IMR-90 (cell line): ENCODE data around the gene KRIT1. TPM values are rescaled to one million over a fixed set of nuclear protein-coding genes. Genes with fewer than 3 reads are reported as not detected.

Experiments used
- ATAC-seq: fragments of 200-7000 bp; cut with Tn5 transposase; 2 replicates; pipeline ENCODE4 v1.9.1; 2020; ENCODE audit warnings: low read depth, mild to moderate bottlenecking, moderate library complexity
- BruUV-seq: library from RNA; stranded (reverse); fragments of 400-500 nt; replicated peaks from 2 replicates; lab custom pipeline; 2021; lab: Mats Ljungman, UMichigan
- CTCF ChIA-PET: fragments of 300-600 bp; formaldehyde crosslinking; extraction: SDS; loops from one replicate; lab custom pipeline; 2021; ENCODE audit warnings: antibody characterized with exemption; lab: Yijun Ruan, JAX
- POLR2A ChIA-PET: fragments of 300-600 bp; sonication (Branson Sonifier 250); formaldehyde crosslinking; loops from one replicate; lab custom pipeline; 2022; ENCODE audit warnings: antibody characterized with exemption; ENCODE audit not compliant: unreplicated experiment; lab: Charles Lee
- DNase-seq: peaks from one replicate; pipeline ENCODE4 v3.0.0; 2013
- H2AFZ ChIP-seq: replicated peaks from 2 replicates; pipeline ENCODE3; 2013; ENCODE audit warnings: low read length, mild to moderate bottlenecking; ENCODE audit not compliant: poor library complexity
- H2AK5ac ChIP-seq: 2 replicates; pipeline ENCODE4 v1.6.1; 2013; ENCODE audit warnings: low read depth, low read length, inconsistent platforms
- H2AK9ac ChIP-seq: replicated peaks from 2 replicates; pipeline ENCODE3; 2013; ENCODE audit warnings: mild to moderate bottlenecking, low read depth, low read length, moderate library complexity; ENCODE audit not compliant: poor library complexity
- H2BK120ac ChIP-seq: 2 replicates; pipeline ENCODE4 v1.6.1; 2013; ENCODE audit warnings: low read depth, low read length, inconsistent platforms
- H2BK15ac ChIP-seq: 3 replicates; pipeline ENCODE4 v1.6.1; 2013; ENCODE audit warnings: low read depth, low read length, inconsistent platforms
- H2BK20ac ChIP-seq: 2 replicates; pipeline ENCODE4 v1.6.1; 2013; ENCODE audit warnings: low read depth, mild to moderate bottlenecking, inconsistent platforms, low read length, moderate library complexity
- H2BK5ac ChIP-seq: 2 replicates; pipeline ENCODE4 v1.6.1; 2013; ENCODE audit warnings: mild to moderate bottlenecking, low read depth, low read length, inconsistent platforms; ENCODE audit not compliant: poor library complexity, severe bottlenecking
- H3K14ac ChIP-seq: replicated peaks from 2 replicates; pipeline ENCODE4 v1.6.1; 2013; ENCODE audit warnings: low read depth, low read length, inconsistent platforms
- H3K18ac ChIP-seq: 2 replicates; pipeline ENCODE4 v1.6.1; 2013; ENCODE audit warnings: low read depth, low read length, control low read depth
- H3K23ac ChIP-seq: 2 replicates; pipeline ENCODE4 v1.6.1; 2013; ENCODE audit warnings: low read depth, low read length, inconsistent platforms
- H3K27ac ChIP-seq: 2 replicates; pipeline ENCODE4 v1.5.1; 2013; ENCODE audit warnings: mild to moderate bottlenecking, control low read depth, low read length; ENCODE audit not compliant: insufficient read depth
- H3K27me3 ChIP-seq: 2 replicates; pipeline ENCODE4 v1.6.1; 2013; ENCODE audit warnings: low read length; ENCODE audit not compliant: control insufficient read depth, insufficient read depth
- H3K36me3 ChIP-seq: 2 replicates; pipeline ENCODE4 v1.6.1; 2013; ENCODE audit warnings: low read length, mixed read lengths; ENCODE audit not compliant: control insufficient read depth, insufficient read depth
- H3K4ac ChIP-seq: 2 replicates; pipeline ENCODE4 v1.6.1; 2013; ENCODE audit warnings: low read depth, low read length, inconsistent platforms
- H3K4me1 ChIP-seq: 2 replicates; pipeline ENCODE4 v1.6.1; 2013; ENCODE audit warnings: low read length, mixed read lengths; ENCODE audit not compliant: control insufficient read depth, insufficient read depth
- H3K4me2 ChIP-seq: 2 replicates; pipeline ENCODE4 v1.6.1; 2013; ENCODE audit warnings: low read depth, mild to moderate bottlenecking, control low read depth, low read length, moderate library complexity
- H3K4me3 ChIP-seq: 2 replicates; pipeline ENCODE4 v1.5.1; 2013; ENCODE audit warnings: low read depth, mild to moderate bottlenecking, control low read depth, low read length, moderate library complexity; ENCODE audit not compliant: insufficient read depth
- H3K56ac ChIP-seq: 2 replicates; pipeline ENCODE4 v1.6.1; 2013; ENCODE audit warnings: low read length, inconsistent platforms; ENCODE audit not compliant: insufficient read depth; ENCODE audit errors: extremely low read depth
- H3K79me1 ChIP-seq, 2 experiments: 2 replicates each; pipeline ENCODE4 v1.6.1; 2013; ENCODE audit warnings: low read length in 2 of 2, inconsistent platforms in 1 of 2, low read depth in 1 of 2
- H3K9ac ChIP-seq: 2 replicates; pipeline ENCODE4 v1.6.1; 2013; ENCODE audit warnings: low read depth, low read length, control low read depth
- H3K9me1 ChIP-seq: 2 replicates; pipeline ENCODE4 v1.6.1; 2013; ENCODE audit warnings: low read length, inconsistent platforms; ENCODE audit not compliant: insufficient read depth
- H3K9me3 ChIP-seq: 2 replicates; pipeline ENCODE4 v1.6.1; 2013; ENCODE audit warnings: low read length; ENCODE audit not compliant: control insufficient read depth, insufficient read depth
- H4K20me1 ChIP-seq: 2 replicates; pipeline ENCODE4 v1.6.1; 2013; ENCODE audit warnings: low read length, inconsistent platforms; ENCODE audit not compliant: insufficient read depth
- H4K5ac ChIP-seq: 2 replicates; pipeline ENCODE4 v1.6.1; 2013; ENCODE audit warnings: mild to moderate bottlenecking, low read depth, low read length, control low read depth
- H4K8ac ChIP-seq, 2 experiments: 2 replicates each; pipeline ENCODE4 v1.6.1; 2013; ENCODE audit warnings: low read depth in 2 of 2, low read length in 2 of 2, control low read depth in 1 of 2, inconsistent platforms in 1 of 2
- H4K91ac ChIP-seq: 2 replicates; pipeline ENCODE4 v1.6.1; 2013; ENCODE audit warnings: low read depth, low read length, inconsistent platforms; ENCODE audit not compliant: insufficient read depth
- BHLHE40 ChIP-seq: fragments of 150-350 bp; IDR thresholded peaks from 2 replicates; pipeline ENCODE4 v1.6.1; 2016; ENCODE audit warnings: mild to moderate bottlenecking, low read depth, low read length
- CEBPB ChIP-seq: IDR thresholded peaks from 2 replicates; pipeline ENCODE4 v1.6.1; 2012; ENCODE audit warnings: low read depth, low read length, improper control_type of control experiment
- CHD1 ChIP-seq: IDR thresholded peaks from 2 replicates; pipeline ENCODE4 v1.6.1; 2012; ENCODE audit warnings: low read depth, low read length, improper control_type of control experiment
- CTCF ChIP-seq: conservative IDR thresholded peaks from 2 replicates; pipeline ENCODE4 v1.5.1; 2012; ENCODE audit warnings: mild to moderate bottlenecking, low read depth, low read length, improper control_type of control experiment
- FOS ChIP-seq: fragments of 150-350 bp; IDR thresholded peaks from 2 replicates; pipeline ENCODE4 v1.6.1; 2016; ENCODE audit warnings: low read depth, low read length
- MAFK ChIP-seq: IDR thresholded peaks from 2 replicates; pipeline ENCODE4 v1.6.1; 2012; ENCODE audit warnings: low read depth, low read length, improper control_type of control experiment
- MAZ ChIP-seq: IDR thresholded peaks from 2 replicates; pipeline ENCODE4 v1.6.1; 2012; ENCODE audit warnings: low read depth, mild to moderate bottlenecking, low read length, improper control_type of control experiment, moderate library complexity, borderline replicate concordance
- MXI1 ChIP-seq: IDR thresholded peaks from 2 replicates; pipeline ENCODE4 v1.6.1; 2012; ENCODE audit warnings: low read depth, mild to moderate bottlenecking, low read length, moderate library complexity, borderline replicate concordance
- NFE2L2 ChIP-seq: fragments of 150-350 bp; IDR thresholded peaks from 2 replicates; pipeline ENCODE4 v1.6.1; 2016; ENCODE audit warnings: low read depth, mild to moderate bottlenecking, low read length
- POLR2A ChIP-seq: IDR thresholded peaks from 2 replicates; pipeline ENCODE4 v1.6.1; 2012; ENCODE audit warnings: mild to moderate bottlenecking, low read depth, low read length
- RAD21 ChIP-seq: IDR thresholded peaks from 2 replicates; pipeline ENCODE4 v1.6.1; 2012; ENCODE audit warnings: low read length, improper control_type of control experiment
- RCOR1 ChIP-seq: IDR thresholded peaks from 2 replicates; pipeline ENCODE4 v1.6.1; 2012; ENCODE audit warnings: mild to moderate bottlenecking, low read length, improper control_type of control experiment; ENCODE audit not compliant: insufficient replicate concordance
- RFX5 ChIP-seq: IDR thresholded peaks from 2 replicates; pipeline ENCODE4 v1.8.0; 2012; ENCODE audit warnings: low read depth, mild to moderate bottlenecking, low read length, moderate library complexity
- SMC3 ChIP-seq: fragments of 150-350 bp; IDR thresholded peaks from 2 replicates; pipeline ENCODE4 v1.6.1; 2016; ENCODE audit warnings: low read depth, mild to moderate bottlenecking, antibody characterized with exemption, low read length, moderate library complexity
- dilution Hi-C: fragments of 300-500 bp; cut with HindIII; formaldehyde crosslinking; loops from one replicate; pipeline ENCODE4 v1.14.3; 2018; ENCODE audit warnings: low sequenced_read_pairs; ENCODE audit not compliant: unreplicated experiment
- in situ Hi-C: fragments of 300-500 bp; cut with MboI; formaldehyde crosslinking; loops from 3 replicates; pipeline ENCODE4 v1.14.3; 2019; ENCODE audit warnings: low sequenced_read_pairs, inconsistent platforms, mixed read lengths
- intact Hi-C: fragments of 100-400 bp; cut with micrococcal nuclease; formaldehyde crosslinking; loops from 2 replicates; pipeline ENCODE4 v1.10.0; 2022
- polyA plus RNA-seq, 3 experiments: library from polyadenylated mRNA; depleted of rRNA; stranded (reverse); fragments of >200 nt; gene quantifications; 2 replicates each; pipeline ENCODE4 v1.2.3, GENCODE V29; 2012; ENCODE audit warnings: low replicate concordance in 1 of 3
- total RNA-seq: library from RNA; depleted of rRNA; stranded (reverse); fragments of >200 nt; gene quantifications from 2 replicates; pipeline ENCODE4 v1.2.3, GENCODE V29; 2012
- TF ChIP-seq, protein P1 (sequence below): fragments of 150-350 bp; IDR thresholded peaks from 2 replicates; pipeline ENCODE4 v1.6.1; 2016; ENCODE audit warnings: low read depth, mild to moderate bottlenecking, low read length, moderate library complexity, borderline replicate concordance
- TF ChIP-seq, protein P2 (sequence below): fragments of 150-350 bp; IDR thresholded peaks from 2 replicates; pipeline ENCODE4 v1.6.1; 2017; ENCODE audit warnings: mild to moderate bottlenecking, antibody characterized with exemption, low read length, low read depth

Gene KRIT1
- total and polyA plus RNA-seq, 2 of the 4 experiments (the other 2 are of a cell fraction): 22.9 to 38.2 TPM

GRCh38 chr7:92156990-92157389 lies 88.7 kb downstream of the KRIT1 start:
- Histone ChIP-seq H3K4me2 (no peak overlapping the region), H3K4me3 (no peak overlapping the region), H3K9ac (no peak overlapping the region), H3K4ac (no peak overlapping the region), H2BK120ac (no peak overlapping the region), H3K27me3 (no peaks in the 10 kb centered on the region), H4K5ac (no peak overlapping the region), H4K91ac (no peak overlapping the region), H4K20me1 (no peaks in the 10 kb centered on the region), H3K36me3 (no peaks in the 10 kb centered on the region), H3K9me1 (no peaks in the 10 kb centered on the region), H2AFZ (no peak overlapping the region), H2AK5ac (no peak overlapping the region), H3K9me3 (no peaks in the 10 kb centered on the region), H3K27ac (no peak overlapping the region), H2BK5ac (no peak overlapping the region), H3K23ac (no peak overlapping the region), H3K4me1 (peaks cover 9% of the 10 kb centered on the region; the same call in 1 of the 2 replicates), H3K56ac (no peak overlapping the region), H3K18ac (no peak overlapping the region), H2AK9ac (no peak overlapping the region), H4K8ac (no peak overlapping the region), H2BK20ac (no peak overlapping the region), H2BK15ac (no peak overlapping the region), H3K79me1 (no peaks in the 10 kb centered on the region), H3K14ac (no peak overlapping the region)
- no peak for TF ChIP-seq CEBPB
- no peak for TF ChIP-seq CTCF
- no peak for TF ChIP-seq RFX5
- TF ChIP-seq SMC3: no peak
- TF ChIP-seq CHD1: no peak
- no peak for TF ChIP-seq MXI1
- TF ChIP-seq, protein P1, sequence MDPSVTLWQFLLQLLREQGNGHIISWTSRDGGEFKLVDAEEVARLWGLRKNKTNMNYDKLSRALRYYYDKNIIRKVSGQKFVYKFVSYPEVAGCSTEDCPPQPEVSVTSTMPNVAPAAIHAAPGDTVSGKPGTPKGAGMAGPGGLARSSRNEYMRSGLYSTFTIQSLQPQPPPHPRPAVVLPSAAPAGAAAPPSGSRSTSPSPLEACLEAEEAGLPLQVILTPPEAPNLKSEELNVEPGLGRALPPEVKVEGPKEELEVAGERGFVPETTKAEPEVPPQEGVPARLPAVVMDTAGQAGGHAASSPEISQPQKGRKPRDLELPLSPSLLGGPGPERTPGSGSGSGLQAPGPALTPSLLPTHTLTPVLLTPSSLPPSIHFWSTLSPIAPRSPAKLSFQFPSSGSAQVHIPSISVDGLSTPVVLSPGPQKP: no peak
- no peak for TF ChIP-seq BHLHE40
- TF ChIP-seq MAFK: no peak
- no peak for TF ChIP-seq NFE2L2
- no peak for TF ChIP-seq FOS
- TF ChIP-seq MAZ: no peak
- no peak for TF ChIP-seq RAD21
- no peak for TF ChIP-seq POLR2A
- TF ChIP-seq, protein P2, sequence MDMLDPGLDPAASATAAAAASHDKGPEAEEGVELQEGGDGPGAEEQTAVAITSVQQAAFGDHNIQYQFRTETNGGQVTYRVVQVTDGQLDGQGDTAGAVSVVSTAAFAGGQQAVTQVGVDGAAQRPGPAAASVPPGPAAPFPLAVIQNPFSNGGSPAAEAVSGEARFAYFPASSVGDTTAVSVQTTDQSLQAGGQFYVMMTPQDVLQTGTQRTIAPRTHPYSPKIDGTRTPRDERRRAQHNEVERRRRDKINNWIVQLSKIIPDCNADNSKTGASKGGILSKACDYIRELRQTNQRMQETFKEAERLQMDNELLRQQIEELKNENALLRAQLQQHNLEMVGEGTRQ: no peak
- TF ChIP-seq RCOR1: no peak
- intact Hi-C loops: no loop called here
- CTCF ChIA-PET: interaction anchor here (1.1 kb wide), 1 partner anchor 13 kb away, joined by 8 read pairs; no protein-coding TSS in a partner anchor
- in situ Hi-C loops: no loop called here
- BruUV-seq: no TSS peak
- POLR2A ChIA-PET: no interaction called here
- no peak for DNase-seq
- ATAC-seq: no peak
- dilution Hi-C loops: no loop called here
